Measurements from ENCODE around the gene CLTA.

DNA sequence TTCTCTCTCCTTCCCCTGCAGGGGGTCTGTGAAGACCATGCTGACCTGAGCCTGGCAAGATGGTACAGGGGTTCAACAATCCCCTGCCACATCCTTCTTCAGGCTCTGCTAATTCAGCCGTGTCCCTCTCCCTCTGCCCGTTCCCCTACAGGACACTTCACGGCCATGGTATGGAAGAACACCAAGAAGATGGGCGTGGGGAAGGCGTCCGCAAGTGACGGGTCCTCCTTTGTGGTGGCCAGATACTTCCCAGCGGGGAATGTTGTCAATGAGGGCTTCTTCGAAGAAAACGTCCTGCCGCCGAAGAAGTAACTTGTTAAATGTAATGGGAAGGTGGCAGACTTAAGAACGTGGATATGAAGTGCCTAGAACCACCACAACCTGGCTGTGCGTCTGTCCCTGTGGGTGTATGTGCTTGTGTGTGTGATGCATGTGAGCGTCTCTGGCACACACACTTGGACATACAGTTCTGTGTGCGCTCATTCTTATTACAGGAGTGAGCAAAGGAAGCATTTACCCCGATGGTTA, 28.4 kb upstream of the CLTA start:
- TF ChIP-seq, protein P1, sequence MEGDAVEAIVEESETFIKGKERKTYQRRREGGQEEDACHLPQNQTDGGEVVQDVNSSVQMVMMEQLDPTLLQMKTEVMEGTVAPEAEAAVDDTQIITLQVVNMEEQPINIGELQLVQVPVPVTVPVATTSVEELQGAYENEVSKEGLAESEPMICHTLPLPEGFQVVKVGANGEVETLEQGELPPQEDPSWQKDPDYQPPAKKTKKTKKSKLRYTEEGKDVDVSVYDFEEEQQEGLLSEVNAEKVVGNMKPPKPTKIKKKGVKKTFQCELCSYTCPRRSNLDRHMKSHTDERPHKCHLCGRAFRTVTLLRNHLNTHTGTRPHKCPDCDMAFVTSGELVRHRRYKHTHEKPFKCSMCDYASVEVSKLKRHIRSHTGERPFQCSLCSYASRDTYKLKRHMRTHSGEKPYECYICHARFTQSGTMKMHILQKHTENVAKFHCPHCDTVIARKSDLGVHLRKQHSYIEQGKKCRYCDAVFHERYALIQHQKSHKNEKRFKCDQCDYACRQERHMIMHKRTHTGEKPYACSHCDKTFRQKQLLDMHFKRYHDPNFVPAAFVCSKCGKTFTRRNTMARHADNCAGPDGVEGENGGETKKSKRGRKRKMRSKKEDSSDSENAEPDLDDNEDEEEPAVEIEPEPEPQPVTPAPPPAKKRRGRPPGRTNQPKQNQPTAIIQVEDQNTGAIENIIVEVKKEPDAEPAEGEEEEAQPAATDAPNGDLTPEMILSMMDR (IDR thresholded peaks at IDR 0.05), result no peak
- TF ChIP-seq EZH2phosphoT487 (IDR thresholded peaks at IDR 0.05), result no peak
- TF ChIP-seq EZH2 (IDR thresholded peaks at IDR 0.05), result no peak
